HUES64 (cell line): ENCODE data around the gene ARHGEF6.

Source experiments
- H3K27ac ChIP-seq: 2 replicates; pipeline ENCODE4 v1.7.0; 2013; ENCODE audit warnings: low read depth, low read length, inconsistent platforms
- H3K27me3 ChIP-seq: 2 replicates; pipeline ENCODE4 v1.6.1; 2013; ENCODE audit warnings: mild to moderate bottlenecking, low read length; ENCODE audit not compliant: insufficient read depth
- H3K36me3 ChIP-seq: 2 replicates; pipeline ENCODE4 v1.6.1; 2013; ENCODE audit warnings: mild to moderate bottlenecking, low read length; ENCODE audit not compliant: insufficient read depth
- H3K4me1 ChIP-seq: 2 replicates; pipeline ENCODE4 v1.6.1; 2013; ENCODE audit warnings: mild to moderate bottlenecking, low read length, moderate library complexity; ENCODE audit not compliant: insufficient read depth
- H3K4me3 ChIP-seq: 2 replicates; pipeline ENCODE4 v1.5.1; 2013; ENCODE audit warnings: mild to moderate bottlenecking, low read length, moderate library complexity
- H3K9ac ChIP-seq: 2 replicates; pipeline ENCODE4 v1.6.1; 2013; ENCODE audit warnings: mild to moderate bottlenecking, low read depth, low read length
- H3K9me3 ChIP-seq: 2 replicates; pipeline ENCODE4 v1.6.1; 2013; ENCODE audit warnings: low read depth, low read length; ENCODE audit not compliant: insufficient read depth
- WGBS: fragments of 150-250, 120-280 bp; methylation state at CpG from one replicate; pipeline ENCODE4 v1.1.7; 2013; ENCODE audit warnings: missing lambda C conversion rate; 5-methylcytosine and 5-hydroxymethylcytosine counted together

Gene ARHGEF6

GRCh38 chrX:136742721-136743379, 37.9 kb downstream of the ARHGEF6 start:
- Histone ChIP-seq H3K9ac (no peak overlapping the region), H3K9me3 (no peaks in the 10 kb centered on the region), H3K27me3 (no peaks in the 10 kb centered on the region), H3K4me3 (no peak overlapping the region), H3K4me1 (peaks cover 6% of the 10 kb centered on the region; the same call in 1 of the 2 replicates), H3K36me3 (no peaks in the 10 kb centered on the region), H3K27ac (no peak overlapping the region)
- WGBS = 91% methylated on average over 7 of the region's 7 CpGs

- no peak overlapping the region for H3K4me3 ChIP-seq
- H3K27me3 ChIP-seq = no peaks in the 10 kb centered on the region
- WGBS = 89% methylated on average over 4 of the region's 4 CpGs
- H3K36me3 ChIP-seq = no peaks in the 10 kb centered on the region
- no peaks in the 10 kb centered on the region for H3K9me3 ChIP-seq
- no peak overlapping the region for H3K27ac ChIP-seq
- H3K9ac ChIP-seq = no peak overlapping the region
- H3K4me1 ChIP-seq = no peaks in the 10 kb centered on the region
These were observed 42.5 kb downstream of the ARHGEF6 start for GRCh38 chrX:136738049-136738729.

- Histone ChIP-seq H3K9ac (no peak overlapping the region), H3K36me3 (no peaks in the 10 kb centered on the region), H3K4me1 (no peaks in the 10 kb centered on the region), H3K27ac (no peak overlapping the region), H3K27me3 (no peaks in the 10 kb centered on the region), H3K4me3 (no peak overlapping the region), H3K9me3 (no peaks in the 10 kb centered on the region)
- 97% methylated on average over 7 of the region's 7 CpGs for WGBS
These were observed 44.0 kb downstream of the ARHGEF6 start for GRCh38 chrX:136736690-136737089.

- Histone ChIP-seq H3K36me3 (no peaks in the 10 kb centered on the region), H3K27me3 (no peaks in the 10 kb centered on the region), H3K9me3 (no peaks in the 10 kb centered on the region), H3K4me1 (no peaks in the 10 kb centered on the region), H3K4me3 (no peak overlapping the region), H3K9ac (no peak overlapping the region), H3K27ac (no peak overlapping the region)
- no CpG with 5 or more reads among the region's 1 CpG for WGBS
These were observed 45.1 kb downstream of the ARHGEF6 start for GRCh38 chrX:136735601-136736000.

GRCh38 chrX:136733613-136734012, 47.1 kb downstream of the ARHGEF6 start:
- H3K9me3 ChIP-seq = no peaks in the 10 kb centered on the region
- no peak overlapping the region for H3K9ac ChIP-seq
- 93% methylated on average over 3 of the region's 3 CpGs for WGBS
- no peaks in the 10 kb centered on the region for H3K4me1 ChIP-seq
- H3K4me3 ChIP-seq = no peak overlapping the region
- no peaks in the 10 kb centered on the region for H3K27me3 ChIP-seq
- no peak overlapping the region for H3K27ac ChIP-seq
- H3K36me3 ChIP-seq = no peaks in the 10 kb centered on the region

GRCh38 chrX:136731798-136732197, 48.9 kb downstream of the ARHGEF6 start:
- Histone ChIP-seq H3K9me3 (no peaks in the 10 kb centered on the region), H3K4me1 (no peaks in the 10 kb centered on the region), H3K36me3 (no peaks in the 10 kb centered on the region), H3K9ac (no peak overlapping the region), H3K27me3 (no peaks in the 10 kb centered on the region), H3K27ac (no peak overlapping the region), H3K4me3 (no peak overlapping the region)
- 94% methylated on average over 2 of the region's 3 CpGs for WGBS

GRCh38 chrX:136731207-136731782, 49.4 kb downstream of the ARHGEF6 start:
- WGBS = 90% methylated on average over 3 of the region's 5 CpGs
- Histone ChIP-seq H3K4me3 (no peak overlapping the region), H3K9ac (no peak overlapping the region), H3K27me3 (no peaks in the 10 kb centered on the region), H3K4me1 (no peaks in the 10 kb centered on the region), H3K36me3 (no peaks in the 10 kb centered on the region), H3K27ac (no peak overlapping the region), H3K9me3 (no peaks in the 10 kb centered on the region)

- no peak overlapping the region for H3K9ac ChIP-seq
- no peaks in the 10 kb centered on the region for H3K27me3 ChIP-seq
- no peak overlapping the region for H3K27ac ChIP-seq
- no peaks in the 10 kb centered on the region for H3K36me3 ChIP-seq
- H3K4me1 ChIP-seq = no peaks in the 10 kb centered on the region
- H3K4me3 ChIP-seq = no peak overlapping the region
- no peaks in the 10 kb centered on the region for H3K9me3 ChIP-seq
- no CpG with 5 or more reads among the region's 1 CpG for WGBS
These were observed 52.3 kb downstream of the ARHGEF6 start for GRCh38 chrX:136728393-136728792.

- Histone ChIP-seq H3K27ac (no peak overlapping the region), H3K27me3 (no peaks in the 10 kb centered on the region)
These were observed 55.2 kb downstream of the ARHGEF6 start for GRCh38 chrX:136725441-136726104.

GRCh38 chrX:136718091-136718490, 62.6 kb downstream of the ARHGEF6 start:
- H3K27ac ChIP-seq = no peak overlapping the region
- H3K9me3 ChIP-seq = no peaks in the 10 kb centered on the region
- H3K27me3 ChIP-seq = no peaks in the 10 kb centered on the region
- no peaks in the 10 kb centered on the region for H3K36me3 ChIP-seq
- no peak overlapping the region for H3K9ac ChIP-seq
- H3K4me3 ChIP-seq = no peak overlapping the region
- 94% methylated on average over 1 of the region's 2 CpGs for WGBS
- peaks cover under 1% of the 10 kb centered on the region; the same call in 1 of the 2 replicates for H3K4me1 ChIP-seq

More at GRCh38 chrX:136725441-136726104, 55.2 kb downstream of the ARHGEF6 start:
- no peak overlapping the region for H3K9ac ChIP-seq
- no peaks in the 10 kb centered on the region for H3K9me3 ChIP-seq
- H3K36me3 ChIP-seq = no peaks in the 10 kb centered on the region
- no peak overlapping the region for H3K4me3 ChIP-seq
- no peaks in the 10 kb centered on the region for H3K4me1 ChIP-seq
